ENCODE measurements around the gene NR2F1. TPM values are rescaled to one million over a fixed set of nuclear protein-coding genes. Genes with fewer than 3 reads are reported as not detected.

The NR2F1 gene
- total and polyA plus RNA-seq, 2 donors (not counting 3 experiments of a cell fraction or from before 2014, with no cell fraction given): 21.5 to 38.7 TPM

DNA sequence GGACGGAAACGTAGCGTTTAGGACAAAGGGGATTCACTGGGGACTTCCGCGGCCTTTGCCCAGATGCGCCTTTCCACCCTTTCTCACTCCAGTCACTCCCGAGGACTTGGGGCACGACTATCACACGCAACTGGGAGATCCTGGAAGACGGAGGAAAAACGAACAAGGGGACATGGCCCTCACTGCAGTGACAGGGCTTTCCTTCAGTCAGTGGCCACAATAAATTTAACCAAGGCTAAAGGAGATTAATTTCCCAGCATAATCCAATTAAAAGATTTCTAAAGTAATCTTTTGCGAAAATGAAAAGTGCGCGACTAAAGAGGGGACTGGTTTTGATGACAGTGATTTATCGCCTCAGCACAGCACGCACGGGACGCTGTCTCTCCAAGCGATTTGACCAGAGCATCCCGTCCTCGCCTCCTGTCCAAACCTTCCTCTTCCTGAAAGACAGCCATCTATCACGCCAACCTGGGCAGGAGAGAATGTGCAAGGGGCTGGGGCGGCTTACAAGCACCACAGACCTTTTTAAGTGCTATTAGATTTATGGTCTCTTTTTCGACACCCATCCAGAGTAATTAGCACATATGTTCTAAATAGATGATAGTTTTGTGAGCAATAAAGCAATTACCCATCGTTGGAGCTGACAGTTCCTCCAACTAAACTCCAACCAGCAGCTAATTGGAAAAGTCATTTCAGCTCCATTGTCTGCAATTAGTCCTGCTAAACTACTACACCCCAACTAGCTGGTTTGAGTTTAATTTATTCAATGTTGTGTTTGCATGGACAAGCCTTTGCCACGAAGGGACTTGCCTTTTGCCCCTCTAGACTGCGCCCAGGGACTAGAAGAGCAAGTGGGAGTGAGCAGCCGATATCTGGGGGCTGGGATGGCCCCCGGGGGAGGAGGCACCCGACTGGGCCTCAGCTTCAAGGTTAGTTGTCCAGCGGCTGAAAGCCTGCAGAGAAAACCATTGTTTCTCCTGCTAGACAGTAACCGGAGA, 9.4 kb upstream of the NR2F1 start:
- no TSS peak for BruUV-seq (replicated peaks)
- Histone ChIP-seq H2AFZ (ENCODE audit: low read depth, low read length) (no peak overlapping the region), H3K9me3 (replicated peaks; ENCODE audit: control insufficient read depth, insufficient read depth, low read length) (no peaks in the 10 kb centered on the region), H3K4me3 (replicated peaks in 1 of 3; ENCODE audit: insufficient read depth in 1 of 3, low read depth in 1 of 3, low read length in 3 of 3) (no peak overlapping the region), H3K27ac (ENCODE audit: insufficient read depth, low read depth, low read length) (no peak overlapping the region), H3K27me3 (ENCODE audit: control insufficient read depth in 2 of 2, insufficient read depth in 2 of 2, low read length in 2 of 2) (no peaks in the 10 kb centered on the region), H3K36me3 (ENCODE audit: control insufficient read depth in 2 of 2, extremely low read depth in 1 of 2, insufficient read depth in 2 of 2, low read length in 2 of 2) (no peaks in the 10 kb centered on the region), H3K9ac (replicated peaks; ENCODE audit: extremely low read depth, insufficient read depth, low read length) (no peak overlapping the region), H3K4me2 (ENCODE audit: insufficient read depth, low read length) (peak overlapping the region; percentile 75), H3K79me2 (ENCODE audit: control insufficient read depth, insufficient read depth, low read length) (peaks cover 8% of the 10 kb centered on the region), H3K4me1 (ENCODE audit: control insufficient read depth, extremely low read depth, insufficient read depth, low read length) (peaks cover 8% of the 10 kb centered on the region), H3K9me1 (replicated peaks; ENCODE audit: control insufficient read depth, extremely low read depth, insufficient read depth, low read length) (no peaks in the 10 kb centered on the region), H4K20me1 (replicated peaks; ENCODE audit: control insufficient read depth, extremely low read depth, insufficient read depth, low read length) (no peaks in the 10 kb centered on the region)
- DNase-seq (ENCODE audit: low read depth, low spot score): no peak
- TF ChIP-seq FOS (IDR thresholded peaks at IDR 0.05; ENCODE audit: borderline replicate concordance, insufficient read depth, low read length) (no peak), POLR2AphosphoS5 (IDR thresholded peaks at IDR 0.05; ENCODE audit: insufficient read depth, low read depth, low read length) (no peak), CTCF (IDR thresholded peaks at IDR 0.05; ENCODE audit: extremely low read depth in 1 of 2, insufficient read depth in 1 of 2, low read depth in 1 of 2, low read length in 2 of 2) (no peak), MAX (IDR thresholded peaks at IDR 0.05; ENCODE audit: insufficient read depth, insufficient read length) (no peak), JUN (IDR thresholded peaks at IDR 0.05; ENCODE audit: borderline replicate concordance, insufficient read depth, insufficient read length, low read depth) (no peak), POLR2A (IDR thresholded peaks at IDR 0.05; ENCODE audit: low read depth, low read length) (no peak), MYC (IDR thresholded peaks at IDR 0.05; ENCODE audit: low read depth, low read length) (no peak), EZH2 (IDR thresholded peaks at IDR 0.05; ENCODE audit: borderline replicate concordance, low read depth, low read length, severe bottlenecking) (no peak), GATA2 (IDR thresholded peaks at IDR 0.05; ENCODE audit: insufficient read depth, insufficient read length, low read depth, low read length) (no peak)
- intact Hi-C loops (cut with micrococcal nuclease): no loop called here
- ChIA-PET POLR2A (no interaction called here), CTCF (interaction anchor here (1.4 to 2.2 kb wide), 2 partner anchors 215 to 481 kb away, joined by 6 to 7 read pairs; no protein-coding TSS in a partner anchor)
- no peak for FAIRE-seq
- dilution Hi-C loops (cut with MboI; ENCODE audit: extremely low pct_ligation_motif_present, low sequenced_read_pairs): no loop called here
